ENCODE data around the gene RHOBTB1.

Gene RHOBTB1

DNA sequence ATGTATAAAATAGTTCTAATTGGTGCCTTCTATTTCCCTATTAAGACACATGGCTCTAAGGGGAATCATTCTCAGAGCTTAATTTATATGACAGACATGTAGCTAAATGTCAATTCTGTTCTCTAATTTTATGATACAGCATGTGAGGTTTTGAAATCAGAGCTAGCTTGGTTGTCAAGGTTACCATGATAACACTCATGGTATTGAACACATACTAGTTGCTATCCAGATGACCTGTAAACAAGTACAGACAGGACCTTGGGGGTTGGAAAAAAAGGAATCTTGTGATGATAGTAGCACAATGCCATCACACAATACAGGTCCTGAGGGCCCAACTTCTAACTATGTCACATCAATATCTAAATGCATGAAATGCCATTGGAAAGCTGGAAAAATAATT is 49.2 kb downstream of the RHOBTB1 start:
- H3K4me3 ChIP-seq (ENCODE audit: low read depth, low read length) = no peak overlapping the region

GRCh38 chr10:60893231-60893630 is 50.8 kb downstream of the RHOBTB1 start:
- Histone ChIP-seq H3K36me3 (ENCODE audit: control insufficient read depth, insufficient read depth, low read length) (no peaks in the 10 kb centered on the region), H3K27me3 (ENCODE audit: control insufficient read depth, insufficient read depth, low read length) (no peaks in the 10 kb centered on the region), H3K9ac (ENCODE audit: low read depth, low read length) (no peak overlapping the region), H3K9me3 (ENCODE audit: control insufficient read depth, insufficient read depth, low read length) (no peaks in the 10 kb centered on the region), H3K4me3 (ENCODE audit: low read depth, low read length) (no peak overlapping the region), H3K4me1 (ENCODE audit: control insufficient read depth, insufficient read depth, low read length) (no peaks in the 10 kb centered on the region)

More for the DNA sequence above, 49.2 kb downstream of the RHOBTB1 start:
- Histone ChIP-seq H3K9ac (ENCODE audit: low read depth, low read length) (no peak overlapping the region), H3K4me1 (ENCODE audit: control insufficient read depth, insufficient read depth, low read length) (no peaks in the 10 kb centered on the region), H3K9me3 (ENCODE audit: control insufficient read depth, insufficient read depth, low read length) (no peaks in the 10 kb centered on the region), H3K36me3 (ENCODE audit: control insufficient read depth, insufficient read depth, low read length) (no peaks in the 10 kb centered on the region), H3K27me3 (ENCODE audit: control insufficient read depth, insufficient read depth, low read length) (no peaks in the 10 kb centered on the region)

- Histone ChIP-seq H3K4me3 (ENCODE audit: low read depth, low read length) (no peak overlapping the region), H3K4me1 (ENCODE audit: control insufficient read depth, insufficient read depth, low read length) (no peaks in the 10 kb centered on the region), H3K9ac (ENCODE audit: low read depth, low read length) (no peak overlapping the region), H3K36me3 (ENCODE audit: control insufficient read depth, insufficient read depth, low read length) (no peaks in the 10 kb centered on the region), H3K27me3 (ENCODE audit: control insufficient read depth, insufficient read depth, low read length) (no peaks in the 10 kb centered on the region), H3K9me3 (ENCODE audit: control insufficient read depth, insufficient read depth, low read length) (no peaks in the 10 kb centered on the region)
These were observed 51.4 kb downstream of the RHOBTB1 start for GRCh38 chr10:60892571-60892970.

DNA sequence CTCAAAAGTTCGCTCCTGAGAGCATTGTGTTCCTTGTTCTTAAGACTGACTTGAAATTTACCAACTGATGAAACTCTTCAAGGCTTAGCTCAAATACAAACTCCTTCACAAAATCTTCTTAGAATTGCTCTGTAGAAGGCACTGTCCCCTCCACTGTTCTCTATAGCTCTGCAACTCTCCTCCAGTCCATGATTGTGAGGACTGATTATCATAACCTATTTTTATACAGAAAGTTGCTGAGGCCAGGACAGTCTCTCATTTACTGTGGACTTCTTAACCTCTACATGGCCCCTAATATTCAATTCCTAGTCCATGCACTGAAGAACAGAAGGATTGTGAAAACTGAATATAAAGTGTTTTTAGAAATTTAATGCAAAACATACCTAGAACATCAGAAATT is 53.2 kb downstream of the RHOBTB1 start:
- Histone ChIP-seq H3K4me3 (ENCODE audit: low read depth, low read length) (no peak overlapping the region), H3K9me3 (ENCODE audit: control insufficient read depth, insufficient read depth, low read length) (no peaks in the 10 kb centered on the region), H3K4me1 (ENCODE audit: control insufficient read depth, insufficient read depth, low read length) (no peaks in the 10 kb centered on the region), H3K27me3 (ENCODE audit: control insufficient read depth, insufficient read depth, low read length) (no peaks in the 10 kb centered on the region), H3K36me3 (ENCODE audit: control insufficient read depth, insufficient read depth, low read length) (no peaks in the 10 kb centered on the region), H3K9ac (ENCODE audit: low read depth, low read length) (no peak overlapping the region)

GRCh38 chr10:60883187-60883586 is 60.8 kb downstream of the RHOBTB1 start:
- Histone ChIP-seq H3K27me3 (ENCODE audit: control insufficient read depth, insufficient read depth, low read length) (no peaks in the 10 kb centered on the region), H3K4me3 (ENCODE audit: low read depth, low read length) (no peak overlapping the region), H3K36me3 (ENCODE audit: control insufficient read depth, insufficient read depth, low read length) (no peaks in the 10 kb centered on the region), H3K4me1 (ENCODE audit: control insufficient read depth, insufficient read depth, low read length) (peaks cover 8% of the 10 kb centered on the region), H3K9me3 (ENCODE audit: control insufficient read depth, insufficient read depth, low read length) (no peaks in the 10 kb centered on the region), H3K9ac (ENCODE audit: low read depth, low read length) (no peak overlapping the region)

- no peaks in the 10 kb centered on the region for H3K9me3 ChIP-seq (ENCODE audit: control insufficient read depth, insufficient read depth, low read length)
- no peaks in the 10 kb centered on the region for H3K36me3 ChIP-seq (ENCODE audit: control insufficient read depth, insufficient read depth, low read length)
- H3K4me1 ChIP-seq (ENCODE audit: control insufficient read depth, insufficient read depth, low read length) = peaks cover under 1% of the 10 kb centered on the region
- no peak overlapping the region for H3K4me3 ChIP-seq (ENCODE audit: low read depth, low read length)
- H3K9ac ChIP-seq (ENCODE audit: low read depth, low read length) = no peak overlapping the region
- no peaks in the 10 kb centered on the region for H3K27me3 ChIP-seq (ENCODE audit: control insufficient read depth, insufficient read depth, low read length)
These were observed 65.8 kb downstream of the RHOBTB1 start for GRCh38 chr10:60878224-60878623.

DNA sequence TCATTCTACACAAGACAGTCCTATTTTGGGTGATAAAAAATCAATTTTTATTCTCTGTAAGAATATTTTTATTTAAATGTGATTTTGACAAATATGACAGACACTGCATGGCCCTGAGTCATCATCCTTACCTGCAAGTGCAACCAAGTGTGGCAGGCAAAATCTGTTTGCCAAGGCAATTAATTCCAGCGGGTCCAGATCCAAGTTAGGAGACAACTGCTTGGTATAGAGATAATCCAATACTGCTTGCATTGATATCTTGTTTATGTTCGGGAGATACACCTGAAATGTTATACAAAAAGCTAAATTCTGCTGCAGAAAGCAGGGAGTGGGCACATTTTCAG is 66.2 kb downstream of the RHOBTB1 start:
- Histone ChIP-seq H3K4me1 (ENCODE audit: control insufficient read depth, insufficient read depth, low read length) (no peaks in the 10 kb centered on the region), H3K9ac (ENCODE audit: low read depth, low read length) (no peak overlapping the region), H3K4me3 (ENCODE audit: low read depth, low read length) (no peak overlapping the region), H3K9me3 (ENCODE audit: control insufficient read depth, insufficient read depth, low read length) (no peaks in the 10 kb centered on the region), H3K27me3 (ENCODE audit: control insufficient read depth, insufficient read depth, low read length) (no peaks in the 10 kb centered on the region), H3K36me3 (ENCODE audit: control insufficient read depth, insufficient read depth, low read length) (no peaks in the 10 kb centered on the region)

DNA sequence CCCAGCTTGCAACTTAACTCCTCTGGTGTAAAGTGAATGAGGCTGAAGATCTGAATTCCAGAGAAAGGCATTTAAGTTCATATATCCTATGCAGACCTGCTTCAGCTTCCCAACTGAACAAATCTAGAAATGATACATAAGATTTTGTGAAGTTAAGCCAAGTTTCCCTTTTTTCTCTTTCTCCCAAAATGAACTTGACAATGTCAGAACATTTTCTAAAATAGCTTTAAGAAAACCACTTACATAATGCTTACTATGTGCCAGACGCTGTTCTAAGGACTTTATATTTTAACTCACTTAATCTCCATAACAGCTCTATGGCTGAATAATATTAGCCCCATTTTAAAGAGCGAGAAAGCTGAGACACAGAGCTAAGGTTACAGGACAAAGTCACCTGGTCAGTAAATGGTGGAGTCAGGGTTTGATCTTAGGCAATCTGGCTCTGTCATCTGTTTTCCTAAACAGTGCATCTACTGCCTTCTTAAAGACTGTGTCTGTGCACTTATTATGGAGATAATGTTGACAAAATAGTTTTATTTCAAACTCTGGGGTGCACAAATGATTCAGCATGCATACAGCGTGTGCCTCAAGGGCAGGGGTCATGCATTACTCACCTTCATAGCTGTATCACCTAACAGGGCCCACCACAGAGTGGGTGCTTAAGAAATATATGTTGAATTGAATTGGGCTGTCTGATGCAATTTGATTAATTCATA is 66.8 kb downstream of the RHOBTB1 start:
- H3K36me3 ChIP-seq (ENCODE audit: control insufficient read depth, insufficient read depth, low read length) = no peaks in the 10 kb centered on the region
- no peak overlapping the region for H3K4me3 ChIP-seq (ENCODE audit: low read depth, low read length)
- H3K4me1 ChIP-seq (ENCODE audit: control insufficient read depth, insufficient read depth, low read length) = no peaks in the 10 kb centered on the region
- no peaks in the 10 kb centered on the region for H3K9me3 ChIP-seq (ENCODE audit: control insufficient read depth, insufficient read depth, low read length)
- H3K27me3 ChIP-seq (ENCODE audit: control insufficient read depth, insufficient read depth, low read length) = no peaks in the 10 kb centered on the region
- H3K9ac ChIP-seq (ENCODE audit: low read depth, low read length) = no peak overlapping the region

- Histone ChIP-seq H3K4me1 (ENCODE audit: control insufficient read depth, insufficient read depth, low read length) (peaks cover 5% of the 10 kb centered on the region), H3K27me3 (ENCODE audit: control insufficient read depth, insufficient read depth, low read length) (no peaks in the 10 kb centered on the region), H3K36me3 (ENCODE audit: control insufficient read depth, insufficient read depth, low read length) (no peaks in the 10 kb centered on the region), H3K9me3 (ENCODE audit: control insufficient read depth, insufficient read depth, low read length) (no peaks in the 10 kb centered on the region), H3K4me3 (ENCODE audit: low read depth, low read length) (no peak overlapping the region), H3K9ac (ENCODE audit: low read depth, low read length) (no peak overlapping the region)
These were observed 70.2 kb downstream of the RHOBTB1 start for GRCh38 chr10:60873758-60874157.

GRCh38 chr10:60872451-60872850 is 71.5 kb downstream of the RHOBTB1 start:
- Histone ChIP-seq H3K9me3 (ENCODE audit: control insufficient read depth, insufficient read depth, low read length) (no peaks in the 10 kb centered on the region), H3K4me3 (ENCODE audit: low read depth, low read length) (no peak overlapping the region), H3K9ac (ENCODE audit: low read depth, low read length) (no peak overlapping the region), H3K27me3 (ENCODE audit: control insufficient read depth, insufficient read depth, low read length) (no peaks in the 10 kb centered on the region), H3K36me3 (ENCODE audit: control insufficient read depth, insufficient read depth, low read length) (no peaks in the 10 kb centered on the region), H3K4me1 (ENCODE audit: control insufficient read depth, insufficient read depth, low read length) (peaks cover 5% of the 10 kb centered on the region)

- H3K4me3 ChIP-seq (ENCODE audit: low read depth, low read length) = no peak overlapping the region
These were observed 72.8 kb downstream of the RHOBTB1 start for GRCh38 chr10:60871215-60871614.

GRCh38 chr10:60870803-60871202 is 73.2 kb downstream of the RHOBTB1 start:
- H3K36me3 ChIP-seq (ENCODE audit: control insufficient read depth, insufficient read depth, low read length) = no peaks in the 10 kb centered on the region
- no peaks in the 10 kb centered on the region for H3K27me3 ChIP-seq (ENCODE audit: control insufficient read depth, insufficient read depth, low read length)
- H3K4me3 ChIP-seq (ENCODE audit: low read depth, low read length) = no peak overlapping the region
- no peaks in the 10 kb centered on the region for H3K9me3 ChIP-seq (ENCODE audit: control insufficient read depth, insufficient read depth, low read length)
- H3K9ac ChIP-seq (ENCODE audit: low read depth, low read length) = no peak overlapping the region
- peaks cover 5% of the 10 kb centered on the region for H3K4me1 ChIP-seq (ENCODE audit: control insufficient read depth, insufficient read depth, low read length)

More at GRCh38 chr10:60871215-60871614, 72.8 kb downstream of the RHOBTB1 start:
- peaks cover 5% of the 10 kb centered on the region for H3K4me1 ChIP-seq (ENCODE audit: control insufficient read depth, insufficient read depth, low read length)
- H3K9ac ChIP-seq (ENCODE audit: low read depth, low read length) = no peak overlapping the region
- H3K27me3 ChIP-seq (ENCODE audit: control insufficient read depth, insufficient read depth, low read length) = no peaks in the 10 kb centered on the region
- H3K36me3 ChIP-seq (ENCODE audit: control insufficient read depth, insufficient read depth, low read length) = no peaks in the 10 kb centered on the region
- H3K9me3 ChIP-seq (ENCODE audit: control insufficient read depth, insufficient read depth, low read length) = no peaks in the 10 kb centered on the region
